ENCODE measurements around the gene SERINC5. TPM values are rescaled to one million over a fixed set of nuclear protein-coding genes. Genes with fewer than 3 reads are reported as not detected.

SERINC5 gene
- total and polyA plus RNA-seq, 2 of the 4 experiments (the other 2 are of a cell fraction) = 5.0 to 8.1 TPM

DNA sequence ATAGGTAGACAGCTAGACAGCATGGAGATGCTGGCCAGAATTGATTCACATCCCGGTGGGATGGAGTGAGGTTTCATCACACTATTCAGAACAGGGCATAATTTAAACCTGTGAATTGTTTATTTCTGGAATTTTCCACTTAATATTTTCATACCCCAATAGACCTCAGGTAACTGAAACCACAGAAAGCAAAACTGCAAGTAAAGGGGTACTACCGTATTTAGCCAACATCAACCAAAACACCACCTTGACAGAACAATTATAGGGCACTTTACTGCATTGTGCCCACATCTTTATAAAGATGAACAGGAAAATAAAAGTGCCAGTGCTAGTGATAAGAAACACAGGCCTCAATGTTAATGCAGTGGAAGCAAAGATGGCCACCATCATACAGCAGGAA lies 7.5 kb downstream of the SERINC5 start:
- Histone ChIP-seq H2AK5ac (ENCODE audit: low read depth, low read length) (peak overlapping the region; percentile 54; the same call in 1 of the 2 replicates), H3K9ac (ENCODE audit: low read depth, low read length) (no peak overlapping the region), H4K91ac (ENCODE audit: insufficient read depth, low read depth, low read length) (peak overlapping the region; percentile 15; the same call in 1 of the 2 replicates), H3K14ac (replicated peaks; ENCODE audit: low read depth, low read length) (no peak overlapping the region), H3K79me1 (ENCODE audit: low read depth in 1 of 2, low read length in 2 of 2) (peaks cover 10 to 44% of the 10 kb centered on the region in 2 experiments; a peak in 3 of 4 replicates), H2BK5ac (ENCODE audit: low read depth, low read length, poor library complexity, severe bottlenecking) (no peak overlapping the region), H3K36me3 (ENCODE audit: control insufficient read depth, insufficient read depth, low read length) (no peaks in the 10 kb centered on the region), H3K56ac (ENCODE audit: extremely low read depth, insufficient read depth, low read length) (no peak overlapping the region), H3K4ac (ENCODE audit: low read depth, low read length) (no peak overlapping the region; the same call in 1 of the 2 replicates), H2BK15ac (ENCODE audit: low read depth, low read length) (peak overlapping the region; percentile 78; the same call in 2 of the 3 replicates), H3K23ac (ENCODE audit: low read depth, low read length) (no peak overlapping the region), H3K18ac (ENCODE audit: low read depth, low read length) (peak overlapping the region; percentile 23; the same call in 1 of the 2 replicates), H3K9me1 (ENCODE audit: insufficient read depth, low read length) (peaks cover 6% of the 10 kb centered on the region; the same call in 1 of the 2 replicates), H3K4me2 (ENCODE audit: low read depth, low read length) (no peak overlapping the region), H2BK120ac (ENCODE audit: low read depth, low read length) (0 out of 2 replicates have a peak overlapping the region, but pooled peaks have one; percentile 32), H2AFZ (replicated peaks; ENCODE audit: low read length, poor library complexity) (no peak overlapping the region), H4K5ac (ENCODE audit: low read depth, low read length) (no peak overlapping the region), H4K20me1 (ENCODE audit: insufficient read depth, low read length) (peaks cover 3% of the 10 kb centered on the region; the same call in 1 of the 2 replicates), H3K27ac (ENCODE audit: insufficient read depth, low read length) (no peak overlapping the region), H4K8ac (ENCODE audit: low read depth in 2 of 2, low read length in 2 of 2) (no peak overlapping the region), H2BK20ac (ENCODE audit: low read depth, low read length) (no peak overlapping the region), H3K9me3 (ENCODE audit: control insufficient read depth, insufficient read depth, low read length) (no peaks in the 10 kb centered on the region), H3K27me3 (ENCODE audit: control insufficient read depth, insufficient read depth, low read length) (no peaks in the 10 kb centered on the region), H3K4me3 (ENCODE audit: insufficient read depth, low read depth, low read length) (no peak overlapping the region), H3K4me1 (ENCODE audit: control insufficient read depth, insufficient read depth, low read length) (peaks cover 3% of the 10 kb centered on the region), H2AK9ac (replicated peaks; ENCODE audit: low read depth, low read length, poor library complexity) (no peak overlapping the region)
- in situ Hi-C loops (cut with MboI; ENCODE audit: low sequenced_read_pairs) (no loop called here), dilution Hi-C loops (cut with HindIII; ENCODE audit: low sequenced_read_pairs, unreplicated experiment) (no loop called here), intact Hi-C loops (cut with micrococcal nuclease) (loop anchor here (5.0 kb wide), 1 partner anchor 81 kb away; no protein-coding TSS in a partner anchor)
- ATAC-seq (ENCODE audit: low read depth) = no peak
- DNase-seq = no peak
- no peak for TF ChIP-seq CEBPB (IDR thresholded peaks at IDR 0.05; ENCODE audit: low read depth, low read length)
- TF ChIP-seq, protein P1, sequence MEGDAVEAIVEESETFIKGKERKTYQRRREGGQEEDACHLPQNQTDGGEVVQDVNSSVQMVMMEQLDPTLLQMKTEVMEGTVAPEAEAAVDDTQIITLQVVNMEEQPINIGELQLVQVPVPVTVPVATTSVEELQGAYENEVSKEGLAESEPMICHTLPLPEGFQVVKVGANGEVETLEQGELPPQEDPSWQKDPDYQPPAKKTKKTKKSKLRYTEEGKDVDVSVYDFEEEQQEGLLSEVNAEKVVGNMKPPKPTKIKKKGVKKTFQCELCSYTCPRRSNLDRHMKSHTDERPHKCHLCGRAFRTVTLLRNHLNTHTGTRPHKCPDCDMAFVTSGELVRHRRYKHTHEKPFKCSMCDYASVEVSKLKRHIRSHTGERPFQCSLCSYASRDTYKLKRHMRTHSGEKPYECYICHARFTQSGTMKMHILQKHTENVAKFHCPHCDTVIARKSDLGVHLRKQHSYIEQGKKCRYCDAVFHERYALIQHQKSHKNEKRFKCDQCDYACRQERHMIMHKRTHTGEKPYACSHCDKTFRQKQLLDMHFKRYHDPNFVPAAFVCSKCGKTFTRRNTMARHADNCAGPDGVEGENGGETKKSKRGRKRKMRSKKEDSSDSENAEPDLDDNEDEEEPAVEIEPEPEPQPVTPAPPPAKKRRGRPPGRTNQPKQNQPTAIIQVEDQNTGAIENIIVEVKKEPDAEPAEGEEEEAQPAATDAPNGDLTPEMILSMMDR (conservative IDR thresholded peaks at IDR 0.05; ENCODE audit: low read depth, low read length) = no peak
- no peak for TF ChIP-seq RCOR1 (IDR thresholded peaks at IDR 0.05; ENCODE audit: insufficient replicate concordance, low read length)
- TF ChIP-seq RFX5 (IDR thresholded peaks at IDR 0.05; ENCODE audit: low read depth, low read length) = no peak
- TF ChIP-seq MXI1 (IDR thresholded peaks at IDR 0.05; ENCODE audit: borderline replicate concordance, low read depth, low read length) = no peak
- ChIA-PET CTCF (no interaction called here), POLR2A (ENCODE audit: unreplicated experiment) (no interaction called here)
- 100% methylated on average over 1 of the region's 2 CpGs; no CpG with 5 or more reads in 1 of the 2 experiments for WGBS, 2 experiments (ENCODE audit: extremely low coverage in 2 of 2, insufficient read length in 1 of 2)
- no TSS peak for BruUV-seq (replicated peaks)
